GM23338 (cell line): ENCODE results near the gene ICA1L.

Source experiments
- EZH2 ChIP-seq: fragments of 200-600 bp; sonication (generic); IDR thresholded peaks from one replicate; pipeline ENCODE4 v1.8.0; 2017; ENCODE audit warnings: antibody characterized with exemption, mild to moderate bottlenecking, low read depth; ENCODE audit not compliant: unreplicated experiment
- EZH2phosphoT487 ChIP-seq: fragments of 200-600 bp; sonication (generic); IDR thresholded peaks from one replicate; pipeline ENCODE4 v1.8.1; 2018; ENCODE audit warnings: antibody characterized with exemption; ENCODE audit not compliant: unreplicated experiment
- JUNB ChIP-seq: IDR thresholded peaks from one replicate; pipeline ENCODE4 v1.6.1; 2016; ENCODE audit warnings: antibody characterized with exemption; ENCODE audit not compliant: unreplicated experiment
- POLR2AphosphoS5 ChIP-seq: IDR thresholded peaks from 2 replicates; pipeline ENCODE4 v1.6.1; 2016; ENCODE audit warnings: antibody characterized with exemption, low read depth
- TF ChIP-seq, protein P1 (sequence below), 2 experiments: fragments of 200-600 bp in 1 of 2; sonication (generic) in 1 of 2; conservative IDR thresholded peaks; 2 replicates each; pipeline versions ENCODE4 v1.5.1 to v1.6.1; 2016 to 2017; ENCODE audit warnings: antibody characterized with exemption in 2 of 2, low read depth in 2 of 2, mild to moderate bottlenecking in 2 of 2, moderate library complexity in 1 of 2

DNA sequence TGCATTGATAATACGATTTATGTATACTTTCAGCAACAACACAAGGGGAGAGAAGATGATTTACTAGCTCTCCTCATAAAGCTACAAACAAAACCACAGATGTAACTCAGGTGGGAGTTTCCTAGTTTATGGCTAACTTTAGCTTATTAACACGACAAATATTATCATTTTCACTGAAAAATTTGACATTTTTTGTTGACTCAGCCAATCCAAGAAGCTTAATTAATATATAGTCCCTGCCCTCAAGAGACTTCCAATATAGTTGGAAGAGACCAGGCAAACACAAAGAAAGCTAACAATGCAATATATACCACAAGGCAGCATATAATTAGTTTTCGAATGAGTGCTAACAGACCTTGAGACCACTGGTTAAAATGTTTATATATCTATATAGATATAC, 39.1 kb upstream of the ICA1L start:
- TF ChIP-seq POLR2AphosphoS5 (no peak), JUNB (no peak), EZH2 (no peak), EZH2phosphoT487 (no peak)
- TF ChIP-seq, protein P1, sequence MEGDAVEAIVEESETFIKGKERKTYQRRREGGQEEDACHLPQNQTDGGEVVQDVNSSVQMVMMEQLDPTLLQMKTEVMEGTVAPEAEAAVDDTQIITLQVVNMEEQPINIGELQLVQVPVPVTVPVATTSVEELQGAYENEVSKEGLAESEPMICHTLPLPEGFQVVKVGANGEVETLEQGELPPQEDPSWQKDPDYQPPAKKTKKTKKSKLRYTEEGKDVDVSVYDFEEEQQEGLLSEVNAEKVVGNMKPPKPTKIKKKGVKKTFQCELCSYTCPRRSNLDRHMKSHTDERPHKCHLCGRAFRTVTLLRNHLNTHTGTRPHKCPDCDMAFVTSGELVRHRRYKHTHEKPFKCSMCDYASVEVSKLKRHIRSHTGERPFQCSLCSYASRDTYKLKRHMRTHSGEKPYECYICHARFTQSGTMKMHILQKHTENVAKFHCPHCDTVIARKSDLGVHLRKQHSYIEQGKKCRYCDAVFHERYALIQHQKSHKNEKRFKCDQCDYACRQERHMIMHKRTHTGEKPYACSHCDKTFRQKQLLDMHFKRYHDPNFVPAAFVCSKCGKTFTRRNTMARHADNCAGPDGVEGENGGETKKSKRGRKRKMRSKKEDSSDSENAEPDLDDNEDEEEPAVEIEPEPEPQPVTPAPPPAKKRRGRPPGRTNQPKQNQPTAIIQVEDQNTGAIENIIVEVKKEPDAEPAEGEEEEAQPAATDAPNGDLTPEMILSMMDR (conservative IDR thresholded peaks at IDR 0.05; ENCODE audit: low read depth in 2 of 2) = no peak
